HepG2 (cell line): Measurements from ENCODE around the gene PDGFB. TPM values are rescaled to one million over a fixed set of nuclear protein-coding genes. Genes with fewer than 3 reads are reported as not detected.

Source experiments
- BORCS8-MEF2B ChIP-seq: sonication (generic); formaldehyde crosslinking; IDR thresholded peaks from 2 replicates; pipeline ENCODE4 v1.8.0; 2022; ENCODE audit warnings: mild to moderate bottlenecking, missing genetic modification reagents
- ELF3 ChIP-seq: IDR thresholded peaks from 2 replicates; pipeline ENCODE4 v1.6.1; 2016; ENCODE audit warnings: missing genetic modification reagents, missing compliant biosample characterization
- GTF3A ChIP-seq: sonication (generic); formaldehyde crosslinking; conservative IDR thresholded peaks from 2 replicates; pipeline ENCODE4 v1.4.0; 2020; ENCODE audit warnings: mild to moderate bottlenecking, missing genetic modification reagents
- HDAC1 ChIP-seq: sonication (generic); formaldehyde crosslinking; IDR thresholded peaks from 2 replicates; pipeline ENCODE4 v1.5.1; 2020; ENCODE audit warnings: mild to moderate bottlenecking, missing genetic modification reagents
- HIC2 ChIP-seq: sonication (generic); formaldehyde crosslinking; IDR thresholded peaks from 2 replicates; pipeline ENCODE4 v1.9.0; 2022; ENCODE audit warnings: low read depth, missing genetic modification reagents
- MAZ ChIP-seq, 2 experiments: sonication (generic) in 1 of 2; formaldehyde crosslinking in 1 of 2; IDR thresholded peaks; 2 replicates each; pipeline versions ENCODE4 v1.5.0 to v1.6.1; 2012 to 2020; ENCODE audit warnings: low read depth in 2 of 2, mild to moderate bottlenecking in 2 of 2, borderline replicate concordance in 1 of 2, improper control_type of control experiment in 1 of 2, low read length in 1 of 2, missing genetic modification reagents in 1 of 2, moderate library complexity in 1 of 2
- MIER2 ChIP-seq: IDR thresholded peaks from 2 replicates; pipeline ENCODE4 v1.6.1; 2016; ENCODE audit warnings: missing biosample characterization, missing genetic modification reagents
- SMAD1 ChIP-seq: sonication (generic); formaldehyde crosslinking; IDR thresholded peaks from 2 replicates; pipeline ENCODE4 v1.4.0; 2020; ENCODE audit warnings: missing genetic modification reagents, low read depth, mild to moderate bottlenecking, borderline replicate concordance
- polyA plus RNA-seq, 8 experiments: library from polyadenylated mRNA; depleted of rRNA in 3 of 8; stranded (reverse) in 7 of 8; unstranded in 1 of 8; fragments of >200 nt; fragmentation: Illumina TruSeq in 4 of 8; extraction: Trizol in 4 of 8; gene quantifications; 2 replicates each; pipeline versions ENCODE4 v1.2.1 to v1.2.3, GENCODE V29; 2011 to 2016; ENCODE audit warnings: low read depth in 4 of 8, missing spikeins in 1 of 8, mixed read lengths in 1 of 8; ENCODE audit not compliant: insufficient read depth in 1 of 8
- total RNA-seq, 5 experiments: library from RNA; depleted of rRNA; stranded (reverse); fragments of >200 nt; fragmentation: Illumina TruSeq; extraction: Trizol; gene quantifications; 2 replicates each; pipeline ENCODE4 v1.2.3, GENCODE V29; 2016; ENCODE audit warnings: low read depth in 1 of 5
- TF ChIP-seq, protein P1 (sequence below): IDR thresholded peaks from 2 replicates; pipeline ENCODE4 v1.6.1; 2016
- TF ChIP-seq, protein P2 (sequence below): sonication (generic); formaldehyde crosslinking; IDR thresholded peaks from 2 replicates; pipeline ENCODE4 v1.5.0; 2020; ENCODE audit warnings: mild to moderate bottlenecking, missing genetic modification reagents, borderline replicate concordance
- TF ChIP-seq, protein P3 (sequence below): sonication (generic); formaldehyde crosslinking; IDR thresholded peaks from 2 replicates; pipeline ENCODE4 v1.5.0; 2020; ENCODE audit warnings: missing genetic modification reagents
- TF ChIP-seq, protein P4 (sequence below): sonication (generic); formaldehyde crosslinking; IDR thresholded peaks from 2 replicates; pipeline ENCODE4 v1.8.0; 2022; ENCODE audit warnings: missing genetic modification reagents, mild to moderate bottlenecking, inconsistent platforms, borderline replicate concordance

Gene PDGFB
- total and polyA plus RNA-seq, 2 of the 13 experiments (the other 11 are each of a cell fraction or from before 2014, with no cell fraction given): 1.4 to 10.1 TPM

- TF ChIP-seq, protein P1, sequence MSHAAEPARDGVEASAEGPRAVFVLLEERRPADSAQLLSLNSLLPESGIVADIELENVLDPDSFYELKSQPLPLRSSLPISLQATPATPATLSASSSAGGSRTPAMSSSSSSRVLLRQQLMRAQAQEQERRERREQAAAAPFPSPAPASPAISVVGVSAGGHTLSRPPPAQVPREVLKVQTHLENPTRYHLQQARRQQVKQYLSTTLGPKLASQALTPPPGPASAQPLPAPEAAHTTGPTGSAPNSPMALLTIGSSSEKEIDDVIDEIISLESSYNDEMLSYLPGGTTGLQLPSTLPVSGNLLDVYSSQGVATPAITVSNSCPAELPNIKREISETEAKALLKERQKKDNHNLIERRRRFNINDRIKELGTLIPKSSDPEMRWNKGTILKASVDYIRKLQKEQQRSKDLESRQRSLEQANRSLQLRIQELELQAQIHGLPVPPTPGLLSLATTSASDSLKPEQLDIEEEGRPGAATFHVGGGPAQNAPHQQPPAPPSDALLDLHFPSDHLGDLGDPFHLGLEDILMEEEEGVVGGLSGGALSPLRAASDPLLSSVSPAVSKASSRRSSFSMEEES (CRISPR knock-in tag): no peak
- TF ChIP-seq MAZ (IDR thresholded peaks at IDR 0.05; ENCODE audit: borderline replicate concordance, low read depth, low read length) (no peak), MAZ (CRISPR knock-in tag; IDR thresholded peaks at IDR 0.05; ENCODE audit: low read depth) (no peak), SMAD1 (0 out of 2 replicates have a peak, but pooled peaks have one; percentile 36), MIER2 (no peak), GTF3A (no peak), HDAC1 (no peak), ELF3 (CRISPR knock-in tag) (no peak), HIC2 (CRISPR knock-in tag) (peak; percentile 38; the same call in 1 of the 2 replicates), BORCS8-MEF2B (peak; percentile 39; the same call in 1 of the 2 replicates)
- TF ChIP-seq, protein P2, sequence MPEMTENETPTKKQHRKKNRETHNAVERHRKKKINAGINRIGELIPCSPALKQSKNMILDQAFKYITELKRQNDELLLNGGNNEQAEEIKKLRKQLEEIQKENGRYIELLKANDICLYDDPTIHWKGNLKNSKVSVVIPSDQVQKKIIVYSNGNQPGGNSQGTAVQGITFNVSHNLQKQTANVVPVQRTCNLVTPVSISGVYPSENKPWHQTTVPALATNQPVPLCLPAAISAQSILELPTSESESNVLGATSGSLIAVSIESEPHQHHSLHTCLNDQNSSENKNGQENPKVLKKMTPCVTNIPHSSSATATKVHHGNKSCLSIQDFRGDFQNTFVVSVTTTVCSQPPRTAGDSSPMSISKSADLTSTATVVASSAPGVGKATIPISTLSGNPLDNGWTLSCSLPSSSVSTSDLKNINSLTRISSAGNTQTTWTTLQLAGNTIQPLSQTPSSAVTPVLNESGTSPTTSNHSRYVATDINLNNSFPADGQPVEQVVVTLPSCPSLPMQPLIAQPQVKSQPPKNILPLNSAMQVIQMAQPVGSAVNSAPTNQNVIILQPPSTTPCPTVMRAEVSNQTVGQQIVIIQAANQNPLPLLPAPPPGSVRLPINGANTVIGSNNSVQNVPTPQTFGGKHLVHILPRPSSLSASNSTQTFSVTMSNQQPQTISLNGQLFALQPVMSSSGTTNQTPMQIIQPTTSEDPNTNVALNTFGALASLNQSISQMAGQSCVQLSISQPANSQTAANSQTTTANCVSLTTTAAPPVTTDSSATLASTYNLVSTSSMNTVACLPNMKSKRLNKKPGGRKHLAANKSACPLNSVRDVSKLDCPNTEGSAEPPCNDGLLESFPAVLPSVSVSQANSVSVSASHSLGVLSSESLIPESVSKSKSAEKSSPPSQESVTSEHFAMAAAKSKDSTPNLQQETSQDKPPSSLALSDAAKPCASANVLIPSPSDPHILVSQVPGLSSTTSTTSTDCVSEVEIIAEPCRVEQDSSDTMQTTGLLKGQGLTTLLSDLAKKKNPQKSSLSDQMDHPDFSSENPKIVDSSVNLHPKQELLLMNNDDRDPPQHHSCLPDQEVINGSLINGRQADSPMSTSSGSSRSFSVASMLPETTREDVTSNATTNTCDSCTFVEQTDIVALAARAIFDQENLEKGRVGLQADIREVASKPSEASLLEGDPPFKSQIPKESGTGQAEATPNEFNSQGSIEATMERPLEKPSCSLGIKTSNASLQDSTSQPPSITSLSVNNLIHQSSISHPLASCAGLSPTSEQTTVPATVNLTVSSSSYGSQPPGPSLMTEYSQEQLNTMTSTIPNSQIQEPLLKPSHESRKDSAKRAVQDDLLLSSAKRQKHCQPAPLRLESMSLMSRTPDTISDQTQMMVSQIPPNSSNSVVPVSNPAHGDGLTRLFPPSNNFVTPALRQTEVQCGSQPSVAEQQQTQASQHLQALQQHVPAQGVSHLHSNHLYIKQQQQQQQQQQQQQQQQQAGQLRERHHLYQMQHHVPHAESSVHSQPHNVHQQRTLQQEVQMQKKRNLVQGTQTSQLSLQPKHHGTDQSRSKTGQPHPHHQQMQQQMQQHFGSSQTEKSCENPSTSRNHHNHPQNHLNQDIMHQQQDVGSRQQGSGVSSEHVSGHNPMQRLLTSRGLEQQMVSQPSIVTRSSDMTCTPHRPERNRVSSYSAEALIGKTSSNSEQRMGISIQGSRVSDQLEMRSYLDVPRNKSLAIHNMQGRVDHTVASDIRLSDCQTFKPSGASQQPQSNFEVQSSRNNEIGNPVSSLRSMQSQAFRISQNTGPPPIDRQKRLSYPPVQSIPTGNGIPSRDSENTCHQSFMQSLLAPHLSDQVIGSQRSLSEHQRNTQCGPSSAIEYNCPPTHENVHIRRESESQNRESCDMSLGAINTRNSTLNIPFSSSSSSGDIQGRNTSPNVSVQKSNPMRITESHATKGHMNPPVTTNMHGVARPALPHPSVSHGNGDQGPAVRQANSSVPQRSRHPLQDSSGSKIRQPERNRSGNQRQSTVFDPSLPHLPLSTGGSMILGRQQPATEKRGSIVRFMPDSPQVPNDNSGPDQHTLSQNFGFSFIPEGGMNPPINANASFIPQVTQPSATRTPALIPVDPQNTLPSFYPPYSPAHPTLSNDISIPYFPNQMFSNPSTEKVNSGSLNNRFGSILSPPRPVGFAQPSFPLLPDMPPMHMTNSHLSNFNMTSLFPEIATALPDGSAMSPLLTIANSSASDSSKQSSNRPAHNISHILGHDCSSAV (CRISPR knock-in tag): no peak
- TF ChIP-seq, protein P3, sequence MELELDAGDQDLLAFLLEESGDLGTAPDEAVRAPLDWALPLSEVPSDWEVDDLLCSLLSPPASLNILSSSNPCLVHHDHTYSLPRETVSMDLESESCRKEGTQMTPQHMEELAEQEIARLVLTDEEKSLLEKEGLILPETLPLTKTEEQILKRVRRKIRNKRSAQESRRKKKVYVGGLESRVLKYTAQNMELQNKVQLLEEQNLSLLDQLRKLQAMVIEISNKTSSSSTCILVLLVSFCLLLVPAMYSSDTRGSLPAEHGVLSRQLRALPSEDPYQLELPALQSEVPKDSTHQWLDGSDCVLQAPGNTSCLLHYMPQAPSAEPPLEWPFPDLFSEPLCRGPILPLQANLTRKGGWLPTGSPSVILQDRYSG: no peak
- TF ChIP-seq, protein P4, sequence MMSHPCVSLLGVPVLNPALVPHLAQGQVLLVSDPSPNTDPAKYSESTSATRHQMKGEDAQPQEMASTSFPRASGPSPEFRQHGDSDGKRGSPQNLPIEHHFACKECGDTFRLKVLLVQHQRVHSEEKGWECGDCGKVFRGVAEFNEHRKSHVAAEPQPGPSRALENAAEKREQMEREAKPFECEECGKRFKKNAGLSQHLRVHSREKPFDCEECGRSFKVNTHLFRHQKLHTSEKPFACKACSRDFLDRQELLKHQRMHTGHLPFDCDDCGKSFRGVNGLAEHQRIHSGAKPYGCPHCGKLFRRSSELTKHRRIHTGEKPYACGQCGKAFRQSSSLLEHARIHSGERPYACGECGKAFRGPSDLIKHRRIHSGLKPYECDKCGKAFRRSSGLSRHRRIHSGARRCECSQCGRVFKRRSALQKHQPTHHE: no peak
These were observed 46.0 kb upstream of the PDGFB start (continued) for GRCh38 chr22:39290724-39291161.
